Karpas-422 (cell line): ENCODE data around the gene SEC24C. TPM values are rescaled to one million over a fixed set of nuclear protein-coding genes. Genes with fewer than 3 reads are reported as not detected.
A peak's percentile ranks its signal among the peaks of the same experiment; 100 is the strongest.

ENCODE experiments used
- DNase-seq: peaks from one replicate; pipeline ENCODE4 v3.0.0-alpha.2; 2015
- H2AFZ ChIP-seq: fragments of 200-600 bp; sonication (generic); 2 replicates; pipeline ENCODE4 v1.6.1; 2014; ENCODE audit warnings: antibody characterized with exemption, low read length, mixed read lengths
- H3K27ac ChIP-seq: fragments of 200-600 bp; sonication (generic); 2 replicates; pipeline ENCODE4 v1.5.1; 2014; ENCODE audit warnings: mild to moderate bottlenecking, low read length, moderate library complexity
- H3K27me3 ChIP-seq: fragments of 200-600 bp; sonication (generic); 2 replicates; pipeline ENCODE4 v1.6.1; 2014; ENCODE audit warnings: low read length, mixed read lengths
- H3K36me3 ChIP-seq: fragments of 200-600 bp; sonication (generic); 2 replicates; pipeline ENCODE4 v1.6.1; 2014; ENCODE audit warnings: low read length, mixed read lengths; ENCODE audit not compliant: insufficient read depth
- H3K4me1 ChIP-seq: fragments of 200-600 bp; sonication (generic); 2 replicates; pipeline ENCODE4 v1.6.1; 2014; ENCODE audit warnings: mild to moderate bottlenecking, low read length, mixed read lengths
- H3K4me2 ChIP-seq: fragments of 200-600 bp; sonication (generic); 2 replicates; pipeline ENCODE4 v1.6.1; 2014; ENCODE audit warnings: low read length, low read depth, mild to moderate bottlenecking; ENCODE audit not compliant: poor library complexity, severe bottlenecking
- H3K4me3 ChIP-seq: fragments of 200-600 bp; sonication (generic); 2 replicates; pipeline ENCODE4 v1.5.1; 2014; ENCODE audit warnings: mild to moderate bottlenecking, antibody characterized with exemption, low read length, mixed read lengths
- H3K79me2 ChIP-seq: fragments of 200-600 bp; sonication (generic); 2 replicates; pipeline ENCODE4 v1.6.1; 2014; ENCODE audit warnings: mild to moderate bottlenecking, low read length, mixed read lengths
- H3K9ac ChIP-seq: fragments of 200-600 bp; sonication (generic); 2 replicates; pipeline ENCODE4 v1.6.0; 2014; ENCODE audit warnings: low read length
- H3K9me2 ChIP-seq: fragments of 200-600 bp; sonication (generic), shearing (Covaris generic); replicated peaks from 2 replicates; pipeline ENCODE4 v1.6.0; 2014; ENCODE audit warnings: mild to moderate bottlenecking, low read length, moderate library complexity; ENCODE audit not compliant: insufficient read depth
- H3K9me3 ChIP-seq: fragments of 300-700, 200-600 bp; sonication (generic); 2 replicates; pipeline ENCODE4 v1.6.1; 2014; ENCODE audit warnings: low read length, mixed read lengths
- H4K20me1 ChIP-seq: fragments of 200-600 bp; sonication (generic); 2 replicates; pipeline ENCODE4 v1.6.1; 2014; ENCODE audit warnings: mild to moderate bottlenecking, antibody characterized with exemption, low read length, low read depth; ENCODE audit not compliant: insufficient read depth
- total RNA-seq: library from RNA; depleted of rRNA; stranded (reverse); fragments of >200 nt; shearing (Covaris generic); gene quantifications from 2 replicates; pipeline ENCODE4 v1.2.3, GENCODE V29; 2014; ENCODE audit warnings: low replicate concordance

Gene SEC24C
- total RNA-seq, 1 experiment from 2014 or later = 84.6 TPM

DNA sequence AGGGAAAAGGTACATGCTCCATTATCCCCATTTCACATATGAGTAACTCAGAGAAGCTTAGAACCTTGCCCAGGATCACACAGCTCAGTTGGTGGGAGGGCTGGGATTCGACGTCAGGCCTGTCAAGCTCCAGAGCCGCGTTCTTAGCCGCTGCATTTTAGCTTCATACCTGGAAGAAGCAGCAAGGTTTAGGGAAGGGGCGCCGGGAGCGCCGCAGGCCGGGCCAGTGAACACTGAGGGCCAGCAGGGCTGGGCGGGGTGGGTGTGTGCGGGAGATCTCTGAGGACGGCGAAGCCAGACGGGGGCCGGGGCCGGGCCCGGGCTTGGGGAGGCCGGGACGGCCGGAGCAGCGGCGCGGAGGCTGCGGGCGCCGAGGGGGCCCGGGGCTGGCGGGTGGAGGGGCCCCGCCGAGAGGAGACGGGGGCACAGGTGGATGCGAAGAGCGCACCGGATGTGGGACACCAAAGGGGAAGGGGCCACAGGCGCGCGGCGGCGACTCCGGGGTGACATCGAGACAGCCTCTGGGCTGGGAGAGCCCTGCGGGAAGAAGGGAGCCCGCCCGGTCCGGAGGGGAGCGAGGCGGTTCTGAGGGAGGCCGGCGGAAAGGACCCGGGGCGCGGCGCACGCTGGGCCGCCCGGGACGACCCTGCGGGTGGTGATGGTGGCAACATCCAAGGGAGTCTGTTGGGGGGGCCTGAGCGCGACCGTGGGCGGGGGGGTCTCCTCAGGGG lies 66.7 kb downstream of the SEC24C start:
- H3K9ac ChIP-seq = peak overlapping the region; percentile 93
- H3K4me3 ChIP-seq = peak overlapping the region; percentile 81
- peaks cover 9% of the 10 kb centered on the region; the same call in 1 of the 2 replicates for H3K36me3 ChIP-seq
- DNase-seq = peak; percentile 80
- H3K9me3 ChIP-seq = no peaks in the 10 kb centered on the region
- H3K27me3 ChIP-seq = no peaks in the 10 kb centered on the region
- H3K27ac ChIP-seq = peak overlapping the region; percentile 68
- no peaks in the 10 kb centered on the region for H4K20me1 ChIP-seq
- peaks cover 32% of the 10 kb centered on the region for H3K79me2 ChIP-seq
- H2AFZ ChIP-seq = no peak overlapping the region
- peaks cover 30% of the 10 kb centered on the region for H3K4me1 ChIP-seq
- H3K4me2 ChIP-seq = peak overlapping the region; percentile 99
- H3K9me2 ChIP-seq = no peaks in the 10 kb centered on the region

DNA sequence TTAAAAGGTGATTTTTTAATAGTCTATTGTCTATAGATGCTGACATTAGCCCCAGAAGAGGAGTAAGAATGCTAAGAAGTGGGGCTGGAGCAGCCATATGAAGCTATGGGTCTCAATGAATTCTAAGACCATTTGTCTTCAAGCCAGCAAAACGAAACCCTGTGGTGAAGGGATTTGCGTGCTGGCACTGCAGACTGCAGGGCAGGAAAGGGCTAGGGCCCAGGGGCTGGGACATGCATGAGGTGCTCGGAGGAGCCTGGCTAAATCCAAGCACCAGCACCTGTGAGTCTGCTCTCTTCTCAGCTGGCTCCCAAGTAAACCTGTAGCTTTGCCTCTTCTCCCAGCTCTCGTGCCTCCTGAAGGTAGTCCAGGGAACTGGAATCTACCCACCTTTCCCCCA lies 68.5 kb downstream of the SEC24C start:
- peaks cover 29% of the 10 kb centered on the region for H3K79me2 ChIP-seq
- H3K27me3 ChIP-seq = no peaks in the 10 kb centered on the region
- H4K20me1 ChIP-seq = no peaks in the 10 kb centered on the region
- no peaks in the 10 kb centered on the region for H3K9me2 ChIP-seq
- no peak for DNase-seq
- no peak overlapping the region for H3K9ac ChIP-seq
- H3K4me1 ChIP-seq = peaks cover 30% of the 10 kb centered on the region
- no peaks in the 10 kb centered on the region for H3K9me3 ChIP-seq
- H3K4me2 ChIP-seq = peak overlapping the region; percentile 49
- no peak overlapping the region for H3K27ac ChIP-seq
- peaks cover 5% of the 10 kb centered on the region; the same call in 1 of the 2 replicates for H3K36me3 ChIP-seq
- no peak overlapping the region for H3K4me3 ChIP-seq
- no peak overlapping the region for H2AFZ ChIP-seq

DNA sequence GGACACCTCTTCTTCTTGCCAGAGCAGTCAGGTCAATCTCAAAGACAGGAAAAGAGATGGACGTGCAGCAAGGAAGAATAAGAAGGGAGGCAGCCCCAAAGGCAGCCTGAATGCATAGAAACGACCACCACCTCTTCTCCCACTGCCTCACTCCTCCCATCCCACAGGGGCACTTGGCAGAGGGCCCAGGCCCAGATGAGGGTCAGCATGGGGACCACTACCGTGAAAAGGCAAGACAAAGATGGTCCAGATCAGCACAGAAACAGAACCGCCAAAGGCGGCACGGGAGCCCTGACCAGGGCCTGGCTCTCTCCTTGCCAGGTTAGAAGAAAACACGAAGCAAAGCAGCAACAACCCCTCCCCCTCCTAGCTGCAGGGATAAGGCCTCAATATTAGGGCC lies 69.2 kb downstream of the SEC24C start:
- Histone ChIP-seq H2AFZ (no peak overlapping the region), H3K9me3 (no peaks in the 10 kb centered on the region), H3K79me2 (peaks cover 24% of the 10 kb centered on the region), H3K9me2 (no peaks in the 10 kb centered on the region), H4K20me1 (no peaks in the 10 kb centered on the region), H3K27ac (no peak overlapping the region), H3K4me1 (peaks cover 30% of the 10 kb centered on the region), H3K4me3 (no peak overlapping the region), H3K36me3 (peaks cover 5% of the 10 kb centered on the region; the same call in 1 of the 2 replicates), H3K9ac (no peak overlapping the region), H3K4me2 (no peak overlapping the region), H3K27me3 (no peaks in the 10 kb centered on the region)
- no peak for DNase-seq

DNA sequence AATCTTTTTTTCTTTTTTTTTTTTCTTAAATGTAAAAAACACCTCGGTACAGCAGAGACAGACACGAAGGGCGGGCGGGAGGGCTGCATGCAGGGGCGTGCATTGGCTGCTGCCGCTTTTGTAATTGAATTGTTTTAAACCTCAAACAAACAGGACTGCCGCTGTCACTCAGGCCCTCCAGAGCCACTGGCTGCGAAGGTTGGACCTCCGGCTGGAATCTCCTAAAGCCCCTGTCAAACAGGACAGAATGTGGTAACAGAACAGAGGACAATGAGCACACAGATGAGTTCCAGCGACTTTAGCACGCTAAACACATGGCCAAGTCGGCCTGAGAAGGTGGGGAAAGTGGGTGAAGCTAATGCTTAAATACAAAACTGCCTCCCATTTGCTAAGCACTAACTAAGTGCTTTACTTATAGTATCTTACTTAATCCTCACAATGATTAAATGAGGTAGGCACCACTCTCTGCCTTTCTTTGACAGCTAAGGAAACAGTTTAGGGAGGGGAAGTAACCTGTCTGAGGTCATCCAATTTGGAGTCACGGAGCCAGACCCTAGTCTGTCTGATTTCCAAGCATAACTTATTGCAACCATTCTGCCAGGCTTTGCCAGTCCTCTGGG lies 70.2 kb downstream of the SEC24C start:
- Histone ChIP-seq H3K36me3 (peaks cover 5% of the 10 kb centered on the region; the same call in 1 of the 2 replicates), H3K27me3 (no peaks in the 10 kb centered on the region), H2AFZ (no peak overlapping the region), H3K79me2 (peaks cover 13% of the 10 kb centered on the region), H4K20me1 (no peaks in the 10 kb centered on the region), H3K9ac (no peak overlapping the region), H3K4me1 (peaks cover 22% of the 10 kb centered on the region), H3K4me2 (no peak overlapping the region), H3K9me2 (no peaks in the 10 kb centered on the region), H3K4me3 (no peak overlapping the region), H3K9me3 (no peaks in the 10 kb centered on the region), H3K27ac (no peak overlapping the region)
- DNase-seq = no peak

DNA sequence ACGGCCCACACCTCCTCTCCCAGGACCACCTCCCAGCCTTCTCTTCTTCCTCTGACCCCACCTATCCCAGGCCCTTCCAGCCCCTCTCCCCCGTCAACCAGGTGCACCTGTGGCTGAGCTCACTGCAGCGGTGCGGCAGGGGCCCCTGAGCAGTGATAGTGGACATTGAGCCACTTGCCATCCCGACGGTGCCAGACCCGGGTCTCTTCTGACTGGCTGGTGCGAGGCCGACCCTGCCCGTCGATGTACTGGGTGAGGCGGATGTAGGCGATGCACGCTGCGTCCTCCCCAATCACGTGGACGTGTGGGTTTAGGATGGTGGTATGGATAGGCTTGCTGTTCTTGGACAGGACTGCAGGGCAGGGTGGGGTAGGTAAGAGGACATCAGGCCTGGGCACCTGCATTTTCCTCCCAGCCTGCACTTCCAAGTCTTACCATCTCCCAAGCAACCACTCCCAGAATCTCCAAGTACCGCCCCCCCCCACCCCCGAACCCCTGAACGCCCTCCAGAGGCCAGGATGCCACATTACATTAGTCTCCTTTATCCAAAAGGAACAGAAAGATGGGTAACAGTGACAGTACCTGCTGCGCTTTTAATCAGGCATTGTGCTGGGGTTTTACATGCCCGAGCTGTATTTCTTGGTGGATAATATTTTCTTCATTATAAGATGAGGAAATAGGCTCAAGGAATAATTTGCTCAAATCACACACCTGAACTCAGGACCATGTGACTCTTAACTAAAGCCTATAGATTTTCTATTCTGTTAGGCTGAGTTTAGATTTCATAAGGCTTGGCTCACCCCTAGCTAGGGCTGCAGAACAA lies 70.9 kb downstream of the SEC24C start:
- peaks cover 6% of the 10 kb centered on the region for H3K79me2 ChIP-seq
- peaks cover 5% of the 10 kb centered on the region; the same call in 1 of the 2 replicates for H3K36me3 ChIP-seq
- H3K4me2 ChIP-seq = no peak overlapping the region
- H2AFZ ChIP-seq = no peak overlapping the region
- H3K9me3 ChIP-seq = no peaks in the 10 kb centered on the region
- no peaks in the 10 kb centered on the region for H3K27me3 ChIP-seq
- no peak overlapping the region for H3K27ac ChIP-seq
- no peak overlapping the region for H3K9ac ChIP-seq
- DNase-seq = peak; percentile 68
- no peaks in the 10 kb centered on the region for H4K20me1 ChIP-seq
- H3K4me1 ChIP-seq = peaks cover 15% of the 10 kb centered on the region
- no peaks in the 10 kb centered on the region for H3K9me2 ChIP-seq
- H3K4me3 ChIP-seq = no peak overlapping the region

DNA sequence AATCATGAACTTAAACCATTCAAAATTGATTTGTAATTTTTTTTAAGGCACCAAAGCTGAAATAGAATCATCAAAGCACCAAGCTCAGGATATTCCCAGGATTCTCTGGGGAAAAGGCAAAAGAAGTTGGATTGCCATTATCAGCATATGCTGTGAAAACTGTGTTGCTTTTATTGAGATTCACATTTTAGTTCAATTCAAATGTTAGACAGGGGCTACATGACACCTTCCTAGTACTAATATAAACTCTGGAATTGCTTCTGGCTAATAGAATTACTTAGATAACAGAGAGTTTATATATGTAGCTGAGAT lies 71.5 kb downstream of the SEC24C start:
- Histone ChIP-seq H3K4me3 (no peak overlapping the region), H3K9ac (no peak overlapping the region), H4K20me1 (no peaks in the 10 kb centered on the region), H3K27me3 (no peaks in the 10 kb centered on the region), H3K4me2 (no peak overlapping the region), H3K27ac (no peak overlapping the region), H3K9me3 (no peaks in the 10 kb centered on the region), H3K36me3 (peaks cover 5% of the 10 kb centered on the region; the same call in 1 of the 2 replicates), H2AFZ (no peak overlapping the region), H3K79me2 (peaks cover 2% of the 10 kb centered on the region), H3K4me1 (peaks cover 9% of the 10 kb centered on the region), H3K9me2 (no peaks in the 10 kb centered on the region)
- DNase-seq = no peak

DNA sequence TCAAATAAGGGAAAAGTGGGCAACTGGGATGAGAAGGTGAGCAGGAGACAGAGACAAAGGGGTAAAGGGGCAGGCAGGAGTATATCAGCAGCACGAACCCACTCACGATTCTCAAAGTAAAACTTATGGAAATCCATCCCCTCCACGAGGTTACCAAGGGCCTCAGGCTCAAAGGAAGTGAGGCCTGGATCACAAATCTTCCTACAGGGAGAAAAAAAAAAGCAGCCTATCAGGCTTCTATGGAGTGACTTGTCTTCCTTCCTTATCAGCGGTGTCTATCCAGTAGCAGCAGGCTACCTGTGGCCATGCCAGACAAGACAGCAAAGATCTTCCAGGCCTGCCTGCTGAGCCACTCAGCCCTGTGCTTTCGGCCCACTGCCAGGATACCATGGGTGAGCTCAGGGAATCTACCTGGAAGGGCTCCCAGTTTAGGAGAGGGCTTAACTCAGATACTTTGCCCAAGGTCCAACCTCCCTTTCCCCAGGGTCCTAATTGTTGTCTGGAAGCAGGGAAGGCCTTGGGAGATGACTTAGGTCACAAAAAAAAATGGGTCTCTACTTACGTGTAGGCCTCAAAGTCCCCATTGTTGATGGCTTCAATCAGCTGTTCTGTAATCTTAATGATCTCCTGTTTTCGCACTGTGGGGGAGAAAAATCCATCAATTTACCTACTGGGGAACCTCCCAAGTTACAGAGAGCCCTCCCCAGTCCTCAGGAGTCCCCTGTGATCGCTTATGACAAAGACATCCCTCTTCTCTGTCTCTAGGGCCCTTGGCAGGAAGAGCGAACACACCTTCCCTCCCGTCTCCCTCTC lies 73.0 kb downstream of the SEC24C start:
- no peaks in the 10 kb centered on the region for H3K27me3 ChIP-seq
- H3K4me3 ChIP-seq = no peak overlapping the region
- H3K4me2 ChIP-seq = no peak overlapping the region
- no peak overlapping the region for H2AFZ ChIP-seq
- H3K4me1 ChIP-seq = peaks cover 8% of the 10 kb centered on the region
- H3K27ac ChIP-seq = no peak overlapping the region
- no peak for DNase-seq
- H3K9ac ChIP-seq = no peak overlapping the region
- H3K79me2 ChIP-seq = no peaks in the 10 kb centered on the region
- peaks cover 5% of the 10 kb centered on the region; the same call in 1 of the 2 replicates for H3K36me3 ChIP-seq
- H3K9me3 ChIP-seq = no peaks in the 10 kb centered on the region
- no peaks in the 10 kb centered on the region for H4K20me1 ChIP-seq
- no peaks in the 10 kb centered on the region for H3K9me2 ChIP-seq
